K562 (cell line): ENCODE results near the gene HIVEP3. TPM values are rescaled to one million over a fixed set of nuclear protein-coding genes. Genes with fewer than 3 reads are reported as not detected.

Experiments
- ATAC-seq: fragments of 200-7000 bp; cut with Tn5 transposase; 3 replicates; pipeline ENCODE4 v1.9.1; 2020; ENCODE audit warnings: moderate library complexity
- BruUV-seq: library from RNA; stranded (reverse); fragments of 400-500 nt; replicated peaks from 2 replicates; lab custom pipeline; 2021; lab: Mats Ljungman, UMichigan
- CTCF ChIA-PET: fragments of 300-600 bp; formaldehyde crosslinking; extraction: SDS; loops from one replicate; lab custom pipeline; 2021; ENCODE audit warnings: low intra/inter-chr PET ratio; lab: Yijun Ruan, JAX
- POLR2A ChIA-PET: fragments of 300-600, 350-650 bp; sonication (Branson Sonifier 250); formaldehyde crosslinking; extraction: SDS; loops from one replicate; lab custom pipeline; 2021; ENCODE audit warnings: antibody characterized with exemption, inconsistent platforms; lab: Yijun Ruan, JAX
- DNase-seq, 4 experiments: peaks; one replicate each; pipeline versions ENCODE4 v3.0.0 to v3.0.0-alpha.2; 2011 to 2018; ENCODE audit warnings: low spot score in 3 of 4, mixed read lengths in 3 of 4; ENCODE audit errors: extremely low read depth in 1 of 4
- FAIRE-seq: peaks from 2 replicates; lab custom pipeline; 2011; peaks lifted over from hg19 to GRCh38; lab: Jason Lieb, UNC
- H2AFZ ChIP-seq: 2 replicates; pipeline ENCODE4 v1.6.0; 2011; ENCODE audit warnings: low read depth, low read length, control low read depth, inconsistent platforms
- H3K27ac ChIP-seq: fragments of 200-600 bp; 3 replicates; pipeline ENCODE4 v1.8.0; 2011; ENCODE audit warnings: low read depth, mild to moderate bottlenecking, control low read depth, inconsistent platforms, low read length, moderate library complexity, mixed read lengths; ENCODE audit errors: extremely low read depth
- H3K27me3 ChIP-seq, 2 experiments: fragments of 300-600 bp in 1 of 2; 2 replicates in 1 of 2; 3 replicates in 1 of 2; pipeline versions ENCODE4 v1.6.0 to v1.8.0; 2011; ENCODE audit warnings: inconsistent platforms in 2 of 2, low read length in 2 of 2, mild to moderate bottlenecking in 1 of 2, mixed read lengths in 1 of 2, moderate library complexity in 1 of 2; ENCODE audit not compliant: control insufficient read depth in 2 of 2, insufficient read depth in 2 of 2
- H3K36me3 ChIP-seq: fragments of 300-600 bp; 3 replicates; pipeline ENCODE4 v1.8.0; 2011; ENCODE audit warnings: mild to moderate bottlenecking, low read length, inconsistent platforms; ENCODE audit not compliant: control insufficient read depth, insufficient read depth
- H3K4me1 ChIP-seq, 2 experiments: fragments of 200-600 bp in 1 of 2; replicated peaks in 1 of 2; 2 replicates in 1 of 2; 3 replicates in 1 of 2; pipeline versions ENCODE4 v1.5.1 to v1.8.0; 2011; ENCODE audit warnings: inconsistent platforms in 2 of 2, low read length in 2 of 2, mild to moderate bottlenecking in 1 of 2, mixed read lengths in 1 of 2, moderate library complexity in 1 of 2; ENCODE audit not compliant: control insufficient read depth in 2 of 2, insufficient read depth in 2 of 2
- H3K4me2 ChIP-seq: 2 replicates; pipeline ENCODE4 v1.6.1; 2011; ENCODE audit warnings: low read length, control low read depth, inconsistent platforms, mixed read lengths; ENCODE audit not compliant: insufficient read depth
- H3K4me3 ChIP-seq: fragments of 200-600 bp; sonication (generic), shearing (Covaris generic); 2 replicates; pipeline ENCODE4 v1.5.1; 2016; ENCODE audit warnings: control low read depth, inconsistent platforms
- H3K79me2 ChIP-seq: fragments of 200-600 bp; 3 replicates; pipeline ENCODE4 v1.8.0; 2011; ENCODE audit warnings: low read length, inconsistent platforms; ENCODE audit not compliant: control insufficient read depth, insufficient read depth
- H3K9ac ChIP-seq, 2 experiments: 2 replicates each; pipeline versions ENCODE4 v1.6.0 to v1.6.1; 2011; ENCODE audit warnings: low read depth in 2 of 2, low read length in 2 of 2, control low read depth in 1 of 2, inconsistent platforms in 1 of 2, mild to moderate bottlenecking in 1 of 2, mixed read lengths in 1 of 2; ENCODE audit not compliant: insufficient read depth in 1 of 2
- H3K9me1 ChIP-seq: one replicate; pipeline ENCODE4 v1.6.0; 2011; ENCODE audit warnings: inconsistent platforms, mild to moderate bottlenecking, low read length, moderate library complexity; ENCODE audit not compliant: control insufficient read depth, insufficient read depth
- H3K9me3 ChIP-seq: replicated peaks from 2 replicates; pipeline ENCODE4 v1.5.1; 2011; ENCODE audit warnings: low read depth, low read length, inconsistent platforms; ENCODE audit not compliant: control insufficient read depth, insufficient read depth
- H4K20me1 ChIP-seq: replicated peaks from 2 replicates; pipeline ENCODE4 v1.6.1; 2011; ENCODE audit warnings: low read length, inconsistent platforms, mixed read lengths; ENCODE audit not compliant: control insufficient read depth, insufficient read depth
- C11orf30 ChIP-seq: fragments of 450-650 bp; IDR thresholded peaks from 2 replicates; pipeline ENCODE4 v1.6.1; 2016; ENCODE audit warnings: low read depth, mild to moderate bottlenecking
- HSF4 ChIP-seq: fragments of 250-450 bp; sonication (Bioruptor Pico); IDR thresholded peaks from 2 replicates; pipeline ENCODE4 v2.1.2; 2022; ENCODE audit warnings: mild to moderate bottlenecking, moderate library complexity, borderline replicate concordance
- MAFF ChIP-seq: IDR thresholded peaks from 2 replicates; pipeline ENCODE4 v1.6.1; 2012; ENCODE audit warnings: low read length, improper control_type of control experiment
- MAFG ChIP-seq: fragments of 450-650 bp; conservative IDR thresholded peaks from 2 replicates; pipeline ENCODE4 v1.6.1; 2016; ENCODE audit warnings: missing genetic modification characterization, missing compliant biosample characterization
- MAFK ChIP-seq: IDR thresholded peaks from 2 replicates; pipeline ENCODE4 v1.6.1; 2011; ENCODE audit warnings: low read length, improper control_type of control experiment
- NRF1 ChIP-seq, 2 experiments: fragments of 450-650 bp; IDR thresholded peaks in 1 of 2; conservative IDR thresholded peaks in 1 of 2; 2 replicates each; pipeline ENCODE4 v1.6.1; 2014; ENCODE audit warnings: mild to moderate bottlenecking in 2 of 2
- TSC22D4 ChIP-seq: fragments of 450-650 bp; IDR thresholded peaks from 2 replicates; pipeline ENCODE4 v1.6.1; 2016; ENCODE audit warnings: missing genetic modification characterization, missing biosample characterization, control low read depth
- ZNF316 ChIP-seq: fragments of 450-650 bp; IDR thresholded peaks from 2 replicates; pipeline ENCODE4 v1.6.1; 2016
- ZNF584 ChIP-seq: fragments of 200-800 bp; sonication (Bioruptor generic); IDR thresholded peaks from 2 replicates; pipeline ENCODE4 v1.6.1; 2016; ENCODE audit warnings: low read depth, mild to moderate bottlenecking, missing genetic modification characterization, missing compliant biosample characterization
- ZSCAN32 ChIP-seq: fragments of 450-650 bp; formaldehyde crosslinking; IDR thresholded peaks from 2 replicates; pipeline ENCODE4 v1.4.0; 2020; ENCODE audit warnings: mild to moderate bottlenecking, moderate library complexity
- WGBS: fragments of 100-300 bp; shearing (Covaris generic); methylation state at CpG from one replicate; pipeline ENCODE4 v1.1.6; 2016; ENCODE audit warnings: low coverage, mixed read lengths; ENCODE audit not compliant: insufficient coverage; ENCODE audit errors: missing lambda C conversion rate; 5-methylcytosine and 5-hydroxymethylcytosine counted together
- in situ Hi-C: fragments of 300-500 bp; cut with MboI; formaldehyde crosslinking; loops from 4 replicates; pipeline ENCODE4 v1.15.0; 2018; ENCODE audit warnings: inconsistent platforms, mixed read lengths
- intact Hi-C: fragments of 100-400 bp; cut with micrococcal nuclease; formaldehyde crosslinking; loops from 2 replicates; pipeline ENCODE4 v1.14.2; 2022
- polyA plus RNA-seq, 8 experiments: library from polyadenylated mRNA; depleted of rRNA in 4 of 8; stranded (reverse) in 5 of 8; unstranded in 3 of 8; fragments of >200 nt; fragmentation: Nextera tagmentation in 2 of 8; fragmentation: Illumina TruSeq in 1 of 8; extraction: Ambion mirVana in 2 of 8; extraction: Trizol in 1 of 8; gene quantifications; 2 replicates each; pipeline versions ENCODE4 v1.2.1 to v1.2.3, GENCODE V29; 2011 to 2014; ENCODE audit warnings: inconsistent platforms in 1 of 8, missing spikeins in 1 of 8
- total RNA-seq, 7 experiments: library from RNA; depleted of rRNA in 6 of 7; stranded (reverse); fragments of >200 nt in 6 of 7; fragmentation: Illumina TruSeq in 2 of 7; extraction: Trizol in 2 of 7; gene quantifications; 2 replicates each; pipeline versions ENCODE4 v1.2.1 to v1.2.3, GENCODE V29; 2011 to 2021; ENCODE audit warnings: low replicate concordance in 1 of 7
- TF ChIP-seq, protein P1 (sequence below), 2 experiments: fragments of 450-650 bp; IDR thresholded peaks; 2 replicates each; pipeline ENCODE4 v1.6.1; 2016
- TF ChIP-seq, protein P2 (sequence below): fragments of 250-450 bp; sonication (Bioruptor Pico); IDR thresholded peaks from 2 replicates; pipeline ENCODE4 v1.5.0; 2021; ENCODE audit warnings: mild to moderate bottlenecking, moderate library complexity

Gene HIVEP3
- total and polyA plus RNA-seq, 9 of the 15 experiments (the other 6 are each of a cell fraction or from before 2014, with no cell fraction given) = 0.09 to 0.58 (median 0.34) TPM; not detected in 1

DNA sequence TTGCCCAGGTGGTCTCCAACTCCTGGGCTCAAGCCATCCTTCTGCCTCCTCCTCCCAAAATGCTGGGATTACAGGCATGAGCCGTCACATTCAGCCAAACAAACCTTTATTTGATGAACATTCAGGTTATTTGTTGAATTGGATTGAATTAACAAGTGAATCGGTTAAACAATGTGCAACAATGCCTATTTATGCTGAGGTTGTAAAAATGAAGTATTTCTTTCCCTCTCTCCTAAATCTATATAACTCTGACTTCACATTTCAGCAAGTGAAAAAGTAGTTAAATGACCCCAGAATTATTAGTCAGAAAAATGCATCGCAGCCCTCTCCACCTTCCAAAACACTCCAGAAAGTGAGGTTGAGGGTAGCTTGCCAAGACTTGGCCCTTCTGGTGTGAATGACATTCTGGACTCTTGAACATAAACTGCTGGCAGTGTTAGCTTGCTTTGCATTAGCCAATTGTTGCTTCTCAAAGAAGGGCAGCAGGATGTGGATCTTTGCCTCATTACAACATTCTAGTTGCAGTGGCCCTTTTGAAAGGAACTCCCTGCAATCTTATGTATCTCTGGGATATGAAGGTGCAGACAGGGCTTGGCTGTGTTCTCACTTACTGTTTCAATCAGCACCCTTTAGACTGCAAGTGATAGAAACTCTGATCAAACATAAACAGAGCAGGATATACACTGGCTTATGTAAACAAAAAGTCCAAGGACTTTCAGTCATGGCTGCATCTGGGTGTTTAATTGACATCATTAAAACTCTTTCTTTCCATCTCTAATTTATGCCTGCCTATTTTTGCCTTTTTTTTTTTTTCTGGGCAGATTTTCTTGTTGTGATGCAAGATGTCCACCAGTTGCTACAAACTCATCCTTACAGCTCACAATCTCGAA lies 456.7 kb downstream of the HIVEP3 start:
- no peaks in the 10 kb centered on the region for H3K9me3 ChIP-seq
- no peak for FAIRE-seq
- WGBS = 0% methylated on average over 4 of the region's 4 CpGs
- H3K4me2 ChIP-seq = no peak overlapping the region
- no peaks in the 10 kb centered on the region for H3K79me2 ChIP-seq
- intact Hi-C loops (no loop called here), in situ Hi-C loops (no loop called here)
- ATAC-seq = no peak
- H3K4me3 ChIP-seq = no peak overlapping the region
- H3K36me3 ChIP-seq = no peaks in the 10 kb centered on the region
- POLR2A ChIA-PET = interaction anchor here (0.9 to 1.2 kb wide), 3 partner anchors 9 to 12 kb away, joined by 3 to 5 read pairs (median 3); no protein-coding TSS in a partner anchor
- no peak overlapping the region for H3K27ac ChIP-seq
- CTCF ChIA-PET = no interaction called here
- H3K9me1 ChIP-seq = no peaks in the 10 kb centered on the region
- H4K20me1 ChIP-seq = 0 out of 2 replicates have a peak, but pooled peaks cover 5% of the 10 kb centered on the region
- TF ChIP-seq NRF1 (conservative IDR thresholded peaks at IDR 0.05 in 1 of 2, IDR thresholded peaks at IDR 0.05 in 1 of 2) = no peak
- TF ChIP-seq, protein P1, sequence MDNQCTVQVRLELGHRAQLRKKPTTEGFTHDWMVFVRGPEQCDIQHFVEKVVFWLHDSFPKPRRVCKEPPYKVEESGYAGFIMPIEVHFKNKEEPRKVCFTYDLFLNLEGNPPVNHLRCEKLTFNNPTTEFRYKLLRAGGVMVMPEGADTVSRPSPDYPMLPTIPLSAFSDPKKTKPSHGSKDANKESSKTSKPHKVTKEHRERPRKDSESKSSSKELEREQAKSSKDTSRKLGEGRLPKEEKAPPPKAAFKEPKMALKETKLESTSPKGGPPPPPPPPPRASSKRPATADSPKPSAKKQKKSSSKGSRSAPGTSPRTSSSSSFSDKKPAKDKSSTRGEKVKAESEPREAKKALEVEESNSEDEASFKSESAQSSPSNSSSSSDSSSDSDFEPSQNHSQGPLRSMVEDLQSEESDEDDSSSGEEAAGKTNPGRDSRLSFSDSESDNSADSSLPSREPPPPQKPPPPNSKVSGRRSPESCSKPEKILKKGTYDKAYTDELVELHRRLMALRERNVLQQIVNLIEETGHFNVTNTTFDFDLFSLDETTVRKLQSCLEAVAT (IDR thresholded peaks at IDR 0.05) = no peak
- TF ChIP-seq, protein P2, sequence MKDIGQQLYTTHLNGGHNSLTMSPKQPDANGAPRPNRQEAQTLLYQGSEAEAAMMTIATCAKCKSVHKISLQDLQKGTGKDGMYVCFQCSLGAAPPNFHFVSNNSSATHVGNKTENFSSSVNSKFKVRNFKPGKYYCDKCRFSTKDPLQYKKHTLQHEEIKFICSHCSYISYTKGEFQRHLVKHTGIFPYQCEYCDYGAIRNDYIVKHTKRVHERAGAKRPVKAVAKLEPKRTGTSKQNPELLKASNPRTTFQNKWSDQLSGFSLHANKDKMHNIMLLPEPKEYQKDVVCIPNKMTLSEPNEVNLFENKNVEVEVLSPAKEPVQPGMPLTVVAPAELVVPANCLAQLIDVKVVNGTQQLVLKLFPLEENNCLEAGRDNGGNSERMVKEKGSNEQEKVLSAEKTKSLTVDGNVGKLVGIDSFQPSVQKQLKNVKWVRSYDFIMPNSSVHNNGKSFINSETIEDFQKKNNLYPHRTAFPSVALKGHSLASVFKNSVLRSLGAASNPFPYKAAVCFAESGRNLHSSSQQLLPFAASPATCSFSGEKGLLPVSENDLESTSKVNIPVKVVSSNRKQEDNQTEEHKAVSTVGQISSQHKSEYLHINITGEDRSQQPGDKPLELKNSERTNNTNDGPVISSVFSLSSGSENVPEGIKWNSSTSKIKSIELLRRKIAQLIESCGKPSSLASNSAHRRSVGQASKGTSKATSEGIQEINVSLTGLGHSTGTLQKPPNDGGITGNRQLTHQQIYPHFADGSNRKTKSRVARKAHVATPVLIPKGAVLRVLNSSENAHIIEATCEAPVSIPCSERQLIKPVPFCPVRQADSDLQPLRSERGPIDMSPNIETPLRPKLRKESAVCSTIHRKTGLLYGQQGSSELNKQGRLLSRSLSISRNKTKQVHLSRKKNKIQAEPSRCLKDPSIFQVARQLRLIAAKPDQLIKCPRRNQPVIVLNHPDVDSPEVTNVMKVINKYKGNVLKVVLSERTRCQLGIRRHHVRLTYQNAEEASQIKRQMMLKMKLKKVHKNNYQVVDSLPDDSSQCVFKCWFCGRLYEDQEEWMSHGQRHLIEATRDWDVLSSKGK (CRISPR knock-in tag) = no peak
- no peak for TF ChIP-seq ZSCAN32 (CRISPR knock-in tag)
- peak; percentile 78 for TF ChIP-seq ZNF316
- peak; percentile 59 for TF ChIP-seq MAFG (tag)
- peak; percentile 50; the same call in 1 of the 2 replicates for TF ChIP-seq MAFK
- TF ChIP-seq HSF4 = no peak
- no peak for TF ChIP-seq TSC22D4 (tag)
- peak; percentile 59 for TF ChIP-seq MAFF
- no peak for TF ChIP-seq ZNF584
- peak; percentile 63 for TF ChIP-seq C11orf30
- H3K27me3 ChIP-seq = peaks cover 0 to 27% of the 10 kb centered on the region in 2 experiments; a peak in 3 of 5 replicates
- no peak overlapping the region for H2AFZ ChIP-seq
- H3K9ac ChIP-seq = no peak overlapping the region
- no peaks in the 10 kb centered on the region for H3K4me1 ChIP-seq
- no TSS peak for BruUV-seq
- no peak for DNase-seq
